Mesendoderm (in vitro differentiated cells): ENCODE results near the gene OXSR1.

Experiments
- DNase-seq: peaks from one replicate; pipeline ENCODE4 v3.0.0; 2013
- H2AK5ac ChIP-seq: 2 replicates; pipeline ENCODE4 v1.6.1; 2013; ENCODE audit warnings: low read length, inconsistent platforms
- H2BK120ac ChIP-seq: 2 replicates; pipeline ENCODE4 v1.6.1; 2013; ENCODE audit warnings: low read depth, mild to moderate bottlenecking, low read length, moderate library complexity, mixed read lengths
- H2BK15ac ChIP-seq: replicated peaks from 2 replicates; pipeline ENCODE4 v1.6.1; 2013; ENCODE audit warnings: low read depth, mild to moderate bottlenecking, moderate library complexity
- H2BK5ac ChIP-seq: 2 replicates; pipeline ENCODE4 v1.6.1; 2013; ENCODE audit warnings: low read length, inconsistent platforms
- H3K18ac ChIP-seq: 2 replicates; pipeline ENCODE4 v1.6.1; 2013; ENCODE audit warnings: mild to moderate bottlenecking, low read length, mixed read lengths
- H3K23ac ChIP-seq: one replicate; pipeline ENCODE4 v1.6.1; 2013; ENCODE audit warnings: low read length
- H3K27ac ChIP-seq: 2 replicates; pipeline ENCODE4 v1.5.1; 2013; ENCODE audit warnings: low read depth, mild to moderate bottlenecking, inconsistent platforms, low read length, moderate library complexity
- H3K27me3 ChIP-seq: 2 replicates; pipeline ENCODE4 v1.6.1; 2013; ENCODE audit warnings: low read length, control low read depth, mild to moderate bottlenecking, inconsistent platforms; ENCODE audit not compliant: insufficient read depth, poor library complexity
- H3K36me3 ChIP-seq: 2 replicates; pipeline ENCODE4 v1.6.1; 2013; ENCODE audit warnings: low read length, inconsistent platforms; ENCODE audit not compliant: control insufficient read depth, insufficient read depth
- H3K4ac ChIP-seq: one replicate; pipeline ENCODE4 v1.6.1; 2013; ENCODE audit warnings: low read depth, mild to moderate bottlenecking, low read length, moderate library complexity
- H3K4me1 ChIP-seq: 2 replicates; pipeline ENCODE4 v1.6.1; 2013; ENCODE audit warnings: low read depth, low read length, inconsistent platforms; ENCODE audit not compliant: control insufficient read depth
- H3K4me2 ChIP-seq: 2 replicates; pipeline ENCODE4 v1.6.1; 2013; ENCODE audit warnings: low read length
- H3K4me3 ChIP-seq: 2 replicates; pipeline ENCODE4 v1.5.1; 2013; ENCODE audit warnings: mild to moderate bottlenecking, low read length
- H3K56ac ChIP-seq: one replicate; pipeline ENCODE4 v1.6.1; 2013; ENCODE audit warnings: low read length
- H3K79me1 ChIP-seq: 2 replicates; pipeline ENCODE4 v1.6.1; 2013; ENCODE audit warnings: low read length, inconsistent platforms
- H3K79me2 ChIP-seq: 2 replicates; pipeline ENCODE4 v1.6.1; 2013; ENCODE audit warnings: mild to moderate bottlenecking, low read length; ENCODE audit not compliant: control insufficient read depth, insufficient read depth
- H3K9ac ChIP-seq: 2 replicates; pipeline ENCODE4 v1.6.1; 2013; ENCODE audit warnings: low read length, inconsistent platforms
- H4K5ac ChIP-seq: one replicate; pipeline ENCODE4 v1.6.1; 2013; ENCODE audit warnings: low read length
- H4K8ac ChIP-seq: one replicate; pipeline ENCODE4 v1.6.1; 2013; ENCODE audit warnings: low read depth, mild to moderate bottlenecking, control low read depth, low read length, moderate library complexity
- WGBS: extraction: QIAGEN DNeasy Blood & Tissue Kit; methylation state at CpG from one replicate; pipeline ENCODE4 v1.1.7; 2013; ENCODE audit warnings: low lambda C conversion rate, missing lambda C conversion rate; ENCODE audit not compliant: insufficient coverage; ENCODE audit errors: extremely low coverage; 5-methylcytosine and 5-hydroxymethylcytosine counted together

Gene OXSR1

DNA sequence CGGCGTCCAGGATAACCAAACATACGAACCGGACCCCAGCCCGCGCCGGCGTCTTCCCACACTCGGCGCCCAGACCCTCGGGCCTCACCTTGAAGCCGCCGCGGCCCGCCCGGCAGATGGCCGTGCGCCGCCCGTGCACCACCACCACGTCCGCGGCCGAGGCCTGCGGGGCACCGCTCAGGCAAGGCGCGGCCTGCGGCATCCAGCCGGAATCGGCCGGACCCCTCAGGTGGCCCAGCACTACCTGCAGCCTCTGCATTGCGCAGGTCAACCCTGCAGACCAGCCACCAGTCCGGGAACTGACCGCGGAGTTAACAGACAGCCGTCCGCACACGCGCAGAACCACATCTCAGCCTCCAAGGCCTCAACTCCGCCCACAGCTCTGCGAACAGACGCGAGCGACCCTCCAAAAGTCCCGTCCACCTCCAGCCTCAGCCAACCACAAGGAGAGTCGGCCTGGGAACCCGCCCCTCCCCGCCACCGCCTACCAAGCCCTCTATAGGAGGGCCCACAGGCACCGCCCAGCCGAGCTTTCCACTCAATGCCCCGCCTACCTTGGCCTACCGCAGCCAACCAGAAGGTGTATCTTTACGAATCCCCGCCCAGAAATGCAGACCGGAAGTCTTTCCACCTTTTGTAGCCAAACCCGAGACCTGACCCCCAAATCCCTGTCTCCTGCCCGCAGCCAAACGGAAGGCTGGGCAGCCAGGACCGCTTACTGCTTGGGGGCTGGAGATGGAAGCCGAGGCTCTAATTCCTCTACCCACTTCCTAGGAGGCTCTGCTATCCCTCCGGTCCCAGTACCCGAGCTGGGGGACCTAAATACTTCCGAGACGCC is 28.3 kb upstream of the OXSR1 start, which contains the start of gene ACAA1:
TSS of gene ACAA1 (minus strand) at position 351 of the 838 bp plus-strand sequence. CDS start at position 259, 92 bp downstream.
- H3K23ac ChIP-seq: peak within 1 kb of the TSS; percentile 36
- no peak within 1 kb of the TSS for H4K8ac ChIP-seq
- H2BK120ac ChIP-seq: no peak within 1 kb of the TSS
- H3K4me1 ChIP-seq: peaks cover 8% of the 10 kb centered on the region
- no peak within 1 kb of the TSS for H2BK15ac ChIP-seq
- peak within 1 kb of the TSS; percentile 90 for H3K4me3 ChIP-seq
- peak; percentile 100 for DNase-seq
- H3K36me3 ChIP-seq: peaks cover 2% of the 10 kb centered on the region
- H3K79me2 ChIP-seq: peaks cover 7% of the 10 kb centered on the region
- peak within 1 kb of the TSS; percentile 83 for H3K4me2 ChIP-seq
- peaks cover 10% of the 10 kb centered on the region for H3K79me1 ChIP-seq
- no peak within 1 kb of the TSS for H2BK5ac ChIP-seq
- H3K9ac ChIP-seq: peak within 1 kb of the TSS; percentile 95
- peak within 1 kb of the TSS; percentile 97 for H3K56ac ChIP-seq
- no peak within 1 kb of the TSS for H4K5ac ChIP-seq
- H3K27ac ChIP-seq: peak within 1 kb of the TSS; percentile 87
- peak within 1 kb of the TSS; percentile 38 for H3K4ac ChIP-seq
- peak within 1 kb of the TSS; percentile 70 for H3K18ac ChIP-seq
- peak within 1 kb of the TSS; percentile 20 for H2AK5ac ChIP-seq
- no CpG with 5 or more reads among the region's 66 CpGs for WGBS
- no peaks in the 10 kb centered on the region for H3K27me3 ChIP-seq

GRCh38 chr3:38137615-38138348 is 27.6 kb upstream of the OXSR1 start:
- peak overlapping the region; percentile 97 for H3K56ac ChIP-seq
- H3K18ac ChIP-seq: peak overlapping the region; percentile 53
- H3K27me3 ChIP-seq: no peaks in the 10 kb centered on the region
- H2BK120ac ChIP-seq: no peak overlapping the region
- H3K23ac ChIP-seq: no peak overlapping the region
- peaks cover 10% of the 10 kb centered on the region for H3K79me1 ChIP-seq
- H3K4me1 ChIP-seq: peaks cover 8% of the 10 kb centered on the region
- no peak overlapping the region for H2BK5ac ChIP-seq
- H4K8ac ChIP-seq: no peak overlapping the region
- peak overlapping the region; percentile 87 for H3K27ac ChIP-seq
- H2AK5ac ChIP-seq: peak overlapping the region; percentile 20
- H3K36me3 ChIP-seq: no peaks in the 10 kb centered on the region
- peak overlapping the region; percentile 37 for H3K4ac ChIP-seq
- no peak overlapping the region for H4K5ac ChIP-seq
- H2BK15ac ChIP-seq: no peak overlapping the region
- no CpG with 5 or more reads among the region's 22 CpGs for WGBS
- peaks cover 7% of the 10 kb centered on the region for H3K79me2 ChIP-seq
- H3K4me3 ChIP-seq: peak overlapping the region; percentile 44
- peak overlapping the region; percentile 93 for H3K9ac ChIP-seq
- peak; percentile 72 for DNase-seq
- H3K4me2 ChIP-seq: peak overlapping the region; percentile 67

- WGBS: no CpG with 5 or more reads among the region's 65 CpGs
- Histone ChIP-seq H3K18ac (peak within 1 kb of the TSS; percentile 53), H3K9ac (peak within 1 kb of the TSS; percentile 93), H3K4me1 (peaks cover 8% of the 10 kb centered on the region), H3K27ac (peak within 1 kb of the TSS; percentile 87), H2AK5ac (peak within 1 kb of the TSS; percentile 48), H3K79me2 (peaks cover 7% of the 10 kb centered on the region), H2BK15ac (no peak within 1 kb of the TSS), H4K5ac (no peak within 1 kb of the TSS), H3K4me2 (peak within 1 kb of the TSS; percentile 86), H2BK120ac (peak within 1 kb of the TSS; percentile 0), H3K4ac (peak within 1 kb of the TSS; percentile 66), H3K36me3 (no peaks in the 10 kb centered on the region), H4K8ac (no peak within 1 kb of the TSS), H2BK5ac (peak within 1 kb of the TSS; percentile 81), H3K4me3 (peak within 1 kb of the TSS; percentile 73), H3K23ac (peak within 1 kb of the TSS; percentile 90), H3K27me3 (no peaks in the 10 kb centered on the region), H3K56ac (peak within 1 kb of the TSS; percentile 97), H3K79me1 (peaks cover 10% of the 10 kb centered on the region)
- peak; percentile 79 for DNase-seq
Measured at GRCh38 chr3:38138349-38139190, 26.8 kb upstream of the OXSR1 start, which contains the start of gene MYD88. TSS of gene MYD88 (plus strand) at chr3:38138661. CDS start at chr3:38138701, 40 bp downstream.

DNA sequence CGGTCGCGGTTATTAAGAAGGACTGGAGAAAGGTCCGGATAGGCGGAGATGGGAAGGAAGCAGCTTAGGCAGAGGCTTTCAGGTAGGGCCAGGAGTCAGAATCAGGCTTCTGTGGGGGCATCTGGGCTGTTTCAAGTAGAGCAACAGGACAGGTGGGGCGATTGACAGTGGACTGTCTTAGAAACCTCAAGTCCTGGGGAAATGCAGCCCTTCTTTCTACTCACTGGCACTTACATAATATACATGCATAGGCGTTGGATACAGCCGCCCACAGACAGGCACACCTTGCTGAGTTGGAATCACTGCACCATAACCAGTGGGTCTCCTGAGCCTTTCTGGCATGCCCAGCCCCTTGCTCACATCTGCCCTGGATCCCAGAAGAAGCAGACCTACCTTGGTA is 26.1 kb upstream of the OXSR1 start:
- Histone ChIP-seq H3K27ac (no peak overlapping the region), H3K4ac (peak overlapping the region; percentile 66), H4K8ac (no peak overlapping the region), H3K36me3 (no peaks in the 10 kb centered on the region), H3K9ac (peak overlapping the region; percentile 93), H3K27me3 (no peaks in the 10 kb centered on the region), H3K18ac (peak overlapping the region; percentile 13), H3K4me2 (peak overlapping the region; percentile 86), H3K4me3 (peak overlapping the region; percentile 73), H2BK15ac (no peak overlapping the region), H2BK5ac (no peak overlapping the region), H3K23ac (no peak overlapping the region), H3K79me1 (peaks cover 7% of the 10 kb centered on the region), H2BK120ac (peak overlapping the region; percentile 0), H2AK5ac (peak overlapping the region; percentile 48), H3K4me1 (peaks cover 8% of the 10 kb centered on the region), H3K79me2 (peaks cover 7% of the 10 kb centered on the region), H3K56ac (peak overlapping the region; percentile 97), H4K5ac (no peak overlapping the region)
- no CpG with 5 or more reads among the region's 8 CpGs for WGBS
- no peak for DNase-seq

DNA sequence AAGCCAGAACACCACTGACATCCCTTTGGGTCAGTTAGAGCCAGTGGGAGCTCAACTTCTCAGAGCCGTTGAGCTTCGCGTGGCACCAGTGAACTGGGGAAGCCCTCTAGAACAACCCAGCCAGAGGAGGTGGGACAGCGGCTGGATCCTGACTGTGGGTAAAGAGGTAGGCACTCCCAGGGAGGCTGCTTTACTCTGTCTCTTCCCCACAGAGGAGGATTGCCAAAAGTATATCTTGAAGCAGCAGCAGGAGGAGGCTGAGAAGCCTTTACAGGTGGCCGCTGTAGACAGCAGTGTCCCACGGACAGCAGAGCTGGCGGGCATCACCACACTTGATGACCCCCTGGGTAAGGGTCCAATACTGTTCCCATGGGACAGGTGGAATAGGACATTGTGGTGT is 25.7 kb upstream of the OXSR1 start:
- Histone ChIP-seq H2BK120ac (no peak overlapping the region), H3K4me2 (peak overlapping the region; percentile 86), H3K4me3 (no peak overlapping the region), H3K79me2 (peaks cover 7% of the 10 kb centered on the region), H3K56ac (peak overlapping the region; percentile 97), H3K9ac (peak overlapping the region; percentile 93), H3K23ac (no peak overlapping the region), H3K4ac (no peak overlapping the region), H2BK5ac (no peak overlapping the region), H3K27me3 (no peaks in the 10 kb centered on the region), H3K27ac (no peak overlapping the region), H3K4me1 (peaks cover 8% of the 10 kb centered on the region), H3K79me1 (peaks cover 7% of the 10 kb centered on the region), H4K8ac (no peak overlapping the region), H3K36me3 (no peaks in the 10 kb centered on the region), H2AK5ac (peak overlapping the region; percentile 48), H3K18ac (no peak overlapping the region), H2BK15ac (no peak overlapping the region), H4K5ac (no peak overlapping the region)
- WGBS: no CpG with 5 or more reads among the region's 7 CpGs
- no peak for DNase-seq
